Suprapubic skin (tissue), 4 donors: ENCODE data around the gene BICRAL. TPM values are rescaled to one million over a fixed set of nuclear protein-coding genes. Genes with fewer than 3 reads are reported as not detected.
"Not testable (repeated sequence)": the region's sequence is repeated elsewhere in the genome, so short reads cannot be mapped to it uniquely, and the experiment has no call there.

Source experiments
- DNase-seq, 2 donors: peaks; one replicate each; pipeline ENCODE4 v3.0.0-alpha.2; 2019; ENCODE audit warnings: low spot score in 2 of 2
- H3K27ac ChIP-seq: fragments of 200-600 bp; sonication (generic); one replicate; pipeline ENCODE4 v1.5.1; 2019
- H3K27me3 ChIP-seq: fragments of 200-600 bp; sonication (generic); one replicate; pipeline ENCODE4 v1.5.1; 2019
- H3K36me3 ChIP-seq: fragments of 200-600 bp; sonication (generic); one replicate; pipeline ENCODE4 v1.5.1; 2019
- H3K4me1 ChIP-seq: fragments of 200-600 bp; sonication (generic); one replicate; pipeline ENCODE4 v1.5.1; 2019
- H3K4me3 ChIP-seq: fragments of 200-600 bp; sonication (generic); one replicate; pipeline ENCODE4 v1.5.1; 2019; ENCODE audit warnings: mild to moderate bottlenecking
- H3K9me3 ChIP-seq: fragments of 200-600 bp; sonication (generic); one replicate; pipeline ENCODE4 v1.5.1; 2019
- EP300 ChIP-seq: sonication (generic); formaldehyde crosslinking; IDR thresholded peaks from one replicate; pipeline ENCODE4 v1.6.1; 2017; ENCODE audit warnings: antibody characterized with exemption
- POLR2A ChIP-seq, 2 donors: fragments of 450-650 bp; IDR thresholded peaks; one replicate each; pipeline ENCODE4 v1.6.1; 2017; ENCODE audit warnings: antibody characterized with exemption in 2 of 2, mild to moderate bottlenecking in 2 of 2, moderate library complexity in 2 of 2
- POLR2AphosphoS5 ChIP-seq, 3 donors: sonication (generic); formaldehyde crosslinking; IDR thresholded peaks; one replicate each; pipeline ENCODE4 v1.6.1; 2017; ENCODE audit warnings: antibody characterized with exemption in 3 of 3
- WGBS: methylation state at CpG from one replicate; pipeline ENCODE4 v1.1.5; 2018; 5-methylcytosine and 5-hydroxymethylcytosine counted together
- total RNA-seq, 4 donors: library from RNA; depleted of rRNA; stranded (reverse); fragments of >200 nt; gene quantifications; one replicate each; pipeline ENCODE4 v1.1.0, GENCODE V29; 2016
- TF ChIP-seq, protein P1 (sequence below), 2 donors: fragments of 200-600 bp in 1 of 2; fragments of 450-650 bp in 1 of 2; sonication (generic) in 1 of 2; IDR thresholded peaks; one replicate each; pipeline ENCODE4 v1.5.1; 2016 to 2019; ENCODE audit warnings: antibody characterized with exemption in 2 of 2, mild to moderate bottlenecking in 1 of 2, moderate library complexity in 1 of 2

The BICRAL gene
- total RNA-seq, 4 donors from 2014 or later = 20.7 to 28.2 (median 25.4) TPM

GRCh38 chr6:42769051-42769450, 12.8 kb upstream of the BICRAL start:
- H3K9me3 ChIP-seq = no peaks in the 10 kb centered on the region
- H3K27ac ChIP-seq = no peak overlapping the region
- H3K4me1 ChIP-seq = peaks cover 9% of the 10 kb centered on the region
- H3K27me3 ChIP-seq = no peaks in the 10 kb centered on the region
- no peaks in the 10 kb centered on the region for H3K36me3 ChIP-seq
- 93% methylated on average over 4 of the region's 4 CpGs for WGBS
- H3K4me3 ChIP-seq = no peak overlapping the region
- no peak for DNase-seq
- TF ChIP-seq POLR2AphosphoS5 (IDR thresholded peaks at IDR 0.05) (no peak), POLR2A (IDR thresholded peaks at IDR 0.05) (no peak), EP300 (no peak)
- TF ChIP-seq, protein P1, sequence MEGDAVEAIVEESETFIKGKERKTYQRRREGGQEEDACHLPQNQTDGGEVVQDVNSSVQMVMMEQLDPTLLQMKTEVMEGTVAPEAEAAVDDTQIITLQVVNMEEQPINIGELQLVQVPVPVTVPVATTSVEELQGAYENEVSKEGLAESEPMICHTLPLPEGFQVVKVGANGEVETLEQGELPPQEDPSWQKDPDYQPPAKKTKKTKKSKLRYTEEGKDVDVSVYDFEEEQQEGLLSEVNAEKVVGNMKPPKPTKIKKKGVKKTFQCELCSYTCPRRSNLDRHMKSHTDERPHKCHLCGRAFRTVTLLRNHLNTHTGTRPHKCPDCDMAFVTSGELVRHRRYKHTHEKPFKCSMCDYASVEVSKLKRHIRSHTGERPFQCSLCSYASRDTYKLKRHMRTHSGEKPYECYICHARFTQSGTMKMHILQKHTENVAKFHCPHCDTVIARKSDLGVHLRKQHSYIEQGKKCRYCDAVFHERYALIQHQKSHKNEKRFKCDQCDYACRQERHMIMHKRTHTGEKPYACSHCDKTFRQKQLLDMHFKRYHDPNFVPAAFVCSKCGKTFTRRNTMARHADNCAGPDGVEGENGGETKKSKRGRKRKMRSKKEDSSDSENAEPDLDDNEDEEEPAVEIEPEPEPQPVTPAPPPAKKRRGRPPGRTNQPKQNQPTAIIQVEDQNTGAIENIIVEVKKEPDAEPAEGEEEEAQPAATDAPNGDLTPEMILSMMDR (IDR thresholded peaks at IDR 0.05) = no peak

DNA sequence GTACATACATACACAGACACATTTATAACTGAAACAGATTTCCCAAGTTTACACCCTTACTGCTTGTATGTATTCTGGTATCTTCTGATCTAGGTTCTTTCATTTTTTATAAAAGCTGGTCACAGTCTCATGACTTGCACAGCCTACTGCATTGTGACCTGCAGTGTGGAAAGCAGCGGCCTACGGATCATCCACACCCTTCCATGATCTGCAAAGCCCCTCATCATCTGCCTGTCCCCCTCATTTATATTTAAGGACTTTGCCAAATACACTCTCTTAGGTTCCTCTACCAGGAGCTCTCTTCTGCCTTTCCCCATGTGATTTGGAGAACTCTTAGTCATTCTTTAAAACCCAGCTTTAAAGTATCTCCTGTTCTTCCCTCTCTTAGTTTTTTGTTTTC, 12.0 kb upstream of the BICRAL start:
- TF ChIP-seq POLR2A (IDR thresholded peaks at IDR 0.05) = no peak
- no peak for TF ChIP-seq POLR2AphosphoS5 (IDR thresholded peaks at IDR 0.05)
- TF ChIP-seq, protein P1 (IDR thresholded peaks at IDR 0.05) = no peak
- no peak for TF ChIP-seq EP300
- H3K4me1 ChIP-seq = peaks cover 15% of the 10 kb centered on the region
- no peak overlapping the region for H3K27ac ChIP-seq
- DNase-seq = no peak
- no peaks in the 10 kb centered on the region for H3K9me3 ChIP-seq
- no peaks in the 10 kb centered on the region for H3K36me3 ChIP-seq
- H3K4me3 ChIP-seq = no peak overlapping the region
- WGBS = 89% methylated on average over 2 of the region's 2 CpGs
- no peaks in the 10 kb centered on the region for H3K27me3 ChIP-seq

GRCh38 chr6:42771741-42772100, 10.1 kb upstream of the BICRAL start:
- Histone ChIP-seq H3K27ac (no peak overlapping the region), H3K4me3 (peak overlapping the region; percentile 27), H3K9me3 (no peaks in the 10 kb centered on the region), H3K36me3 (no peaks in the 10 kb centered on the region), H3K4me1 (peaks cover 15% of the 10 kb centered on the region), H3K27me3 (no peaks in the 10 kb centered on the region)
- DNase-seq = no peak
- TF ChIP-seq EP300 (no peak), POLR2A (IDR thresholded peaks at IDR 0.05) (no peak), POLR2AphosphoS5 (IDR thresholded peaks at IDR 0.05) (no peak)
- WGBS = 53% methylated on average over 3 of the region's 3 CpGs

GRCh38 chr6:42774201-42774600, 7.7 kb upstream of the BICRAL start:
- DNase-seq = no peak
- Histone ChIP-seq H3K9me3 (no peaks in the 10 kb centered on the region), H3K27ac (no peak overlapping the region), H3K4me3 (no peak overlapping the region), H3K27me3 (no peaks in the 10 kb centered on the region), H3K4me1 (peaks cover 23% of the 10 kb centered on the region), H3K36me3 (no peaks in the 10 kb centered on the region)
- WGBS = 91% methylated on average over 4 of the region's 4 CpGs
- TF ChIP-seq POLR2AphosphoS5 (IDR thresholded peaks at IDR 0.05) = no peak
- no peak for TF ChIP-seq POLR2A (IDR thresholded peaks at IDR 0.05)
- TF ChIP-seq EP300 = no peak
- TF ChIP-seq, protein P1 (IDR thresholded peaks at IDR 0.05) = no peak

DNA sequence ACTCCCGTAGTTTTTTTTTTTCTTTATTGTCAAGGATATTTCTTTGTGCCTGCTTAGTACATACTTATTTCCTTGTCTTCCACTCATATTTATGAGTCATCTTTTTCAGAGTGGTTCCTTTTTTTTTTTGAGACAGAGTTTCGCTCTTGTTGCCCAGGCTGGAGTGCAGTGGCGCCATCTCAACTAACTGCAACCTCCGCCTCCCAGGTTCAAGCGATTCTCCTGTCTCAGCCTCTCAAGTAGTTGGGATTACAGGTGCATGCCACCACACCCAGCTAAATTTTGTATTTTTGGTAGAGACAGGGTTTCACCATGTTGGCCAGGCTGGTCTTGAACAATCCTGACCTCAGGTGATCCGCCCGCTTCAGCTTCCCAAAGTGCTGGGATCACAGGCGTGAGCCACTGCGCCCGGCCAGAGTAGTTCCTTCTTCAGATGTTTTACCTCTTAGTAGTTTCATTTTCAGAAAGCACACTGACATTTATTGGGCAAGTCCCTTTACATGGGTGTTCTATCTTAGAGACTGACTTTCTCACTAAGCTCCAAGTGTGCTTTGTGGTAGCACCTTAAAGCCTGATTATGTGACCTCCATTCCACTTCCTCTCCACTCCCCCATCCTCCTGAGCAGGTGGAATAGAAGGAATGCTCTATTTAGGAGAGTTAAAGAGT, 6.9 kb upstream of the BICRAL start:
- WGBS = 80% methylated on average over 10 of the region's 10 CpGs
- H3K9me3 ChIP-seq, H3K36me3 ChIP-seq, H3K27me3 ChIP-seq, DNase-seq: not testable (repeated sequence)
- Histone ChIP-seq H3K27ac (peak overlapping the region; percentile 51), H3K4me1 (peaks cover 30% of the 10 kb centered on the region), H3K4me3 (peak overlapping the region; percentile 12)

DNA sequence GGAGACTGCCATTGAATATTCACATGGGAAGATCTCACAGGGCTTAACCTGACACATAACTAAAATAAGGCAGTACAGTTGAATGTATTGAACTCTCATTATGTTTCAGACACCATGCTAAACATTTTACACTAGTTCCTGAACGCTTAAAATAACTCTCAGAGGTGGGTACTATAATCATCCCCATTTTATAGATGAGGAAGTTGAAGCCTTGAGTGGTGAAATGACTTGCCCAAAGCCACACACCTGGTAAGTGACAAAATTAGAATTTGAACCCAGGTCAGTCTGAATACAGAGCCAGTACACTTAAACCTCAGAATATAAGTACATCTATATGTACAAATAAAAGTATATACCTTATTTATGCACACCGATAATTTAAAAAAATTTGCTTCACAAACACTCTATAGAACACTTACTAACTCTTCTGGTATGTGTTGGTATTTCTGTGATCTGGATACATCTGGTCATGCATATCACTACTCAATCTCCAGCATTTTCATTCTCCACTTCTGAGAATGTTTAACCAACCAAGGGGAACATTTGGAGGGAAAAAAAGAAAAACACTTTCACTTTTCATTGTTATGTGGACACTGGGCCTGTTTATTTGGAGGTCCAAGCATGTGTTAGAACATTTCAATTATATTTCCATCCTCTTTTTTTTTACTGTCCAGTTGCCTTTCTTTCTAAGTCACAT, 4.6 kb upstream of the BICRAL start:
- WGBS = 82% methylated on average over 2 of the region's 2 CpGs
- H3K27me3 ChIP-seq = no peaks in the 10 kb centered on the region
- no peaks in the 10 kb centered on the region for H3K36me3 ChIP-seq
- no peak overlapping the region for H3K4me3 ChIP-seq
- H3K4me1 ChIP-seq = peaks cover 35% of the 10 kb centered on the region
- no peaks in the 10 kb centered on the region for H3K9me3 ChIP-seq
- no peak for DNase-seq
- no peak overlapping the region for H3K27ac ChIP-seq
- TF ChIP-seq POLR2AphosphoS5 (IDR thresholded peaks at IDR 0.05) = no peak
- TF ChIP-seq, protein P1 (IDR thresholded peaks at IDR 0.05) = no peak
- no peak for TF ChIP-seq EP300
- no peak for TF ChIP-seq POLR2A (IDR thresholded peaks at IDR 0.05)
